GM12875 (cell line): Measurements from ENCODE around the gene USP6NL.

Experiments
- H3K4me3 ChIP-seq: one replicate; pipeline ENCODE4 v1.5.1; 2011; ENCODE audit warnings: low read depth, low read length, control low read depth
- TF ChIP-seq, protein P1 (sequence below): IDR thresholded peaks from 2 replicates; pipeline ENCODE4 v1.5.1; 2011; ENCODE audit warnings: low read depth, mild to moderate bottlenecking, control low read depth, inconsistent platforms, low read length, moderate library complexity, borderline replicate concordance; ENCODE audit not compliant: insufficient read depth

Gene USP6NL

DNA sequence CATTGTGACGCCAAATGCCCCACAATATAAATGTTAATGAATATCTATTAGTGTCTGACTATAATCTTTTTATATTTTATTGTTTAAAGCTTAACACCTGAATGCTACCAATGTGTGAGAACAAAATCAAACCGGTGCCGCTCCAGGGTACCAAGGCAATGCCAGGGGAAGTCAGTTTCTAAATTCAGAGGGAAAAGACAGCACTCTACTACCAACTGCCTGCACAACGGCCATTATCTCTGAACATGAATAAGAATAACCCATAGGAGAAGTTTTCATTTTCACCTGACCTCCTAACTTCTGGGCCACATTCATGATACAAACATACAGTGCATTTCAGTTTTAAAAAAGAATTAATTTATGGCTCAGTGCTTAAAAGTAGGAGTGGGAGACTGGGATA is 21.7 kb downstream of the USP6NL start:
- no peak overlapping the region for H3K4me3 ChIP-seq

DNA sequence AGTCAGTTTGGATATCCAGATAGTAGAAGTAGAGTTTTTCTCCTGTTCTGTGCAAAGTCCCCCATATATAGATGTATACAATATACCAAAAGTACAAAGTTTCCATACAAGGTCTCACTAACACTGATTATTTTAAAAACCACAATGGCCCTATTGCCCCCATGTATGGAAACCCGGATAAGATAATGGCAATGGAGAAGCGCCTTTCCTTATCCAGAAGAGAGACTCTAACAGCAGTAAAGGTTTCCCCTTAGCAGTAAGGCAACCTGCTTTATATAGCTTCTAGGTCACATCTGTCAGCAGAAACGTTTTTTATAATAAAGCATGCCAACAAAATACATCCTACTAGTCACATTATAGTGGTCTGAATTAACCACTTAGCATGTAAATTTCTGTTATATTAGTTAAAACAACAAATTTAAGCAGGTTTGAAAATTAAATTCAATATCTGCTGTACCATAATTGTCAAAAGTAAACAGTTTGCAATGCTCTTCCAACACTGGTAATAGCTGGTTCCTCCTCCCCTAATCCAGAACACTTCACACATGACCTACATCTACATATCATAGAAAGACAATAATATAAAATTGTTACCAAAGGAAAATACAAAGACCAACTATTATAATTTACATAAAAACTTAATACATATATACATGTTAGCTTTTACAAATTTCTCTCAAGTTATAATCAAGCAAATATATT is 22.4 kb downstream of the USP6NL start:
- TF ChIP-seq, protein P1, sequence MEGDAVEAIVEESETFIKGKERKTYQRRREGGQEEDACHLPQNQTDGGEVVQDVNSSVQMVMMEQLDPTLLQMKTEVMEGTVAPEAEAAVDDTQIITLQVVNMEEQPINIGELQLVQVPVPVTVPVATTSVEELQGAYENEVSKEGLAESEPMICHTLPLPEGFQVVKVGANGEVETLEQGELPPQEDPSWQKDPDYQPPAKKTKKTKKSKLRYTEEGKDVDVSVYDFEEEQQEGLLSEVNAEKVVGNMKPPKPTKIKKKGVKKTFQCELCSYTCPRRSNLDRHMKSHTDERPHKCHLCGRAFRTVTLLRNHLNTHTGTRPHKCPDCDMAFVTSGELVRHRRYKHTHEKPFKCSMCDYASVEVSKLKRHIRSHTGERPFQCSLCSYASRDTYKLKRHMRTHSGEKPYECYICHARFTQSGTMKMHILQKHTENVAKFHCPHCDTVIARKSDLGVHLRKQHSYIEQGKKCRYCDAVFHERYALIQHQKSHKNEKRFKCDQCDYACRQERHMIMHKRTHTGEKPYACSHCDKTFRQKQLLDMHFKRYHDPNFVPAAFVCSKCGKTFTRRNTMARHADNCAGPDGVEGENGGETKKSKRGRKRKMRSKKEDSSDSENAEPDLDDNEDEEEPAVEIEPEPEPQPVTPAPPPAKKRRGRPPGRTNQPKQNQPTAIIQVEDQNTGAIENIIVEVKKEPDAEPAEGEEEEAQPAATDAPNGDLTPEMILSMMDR, result no peak

More for the DNA sequence above, 21.7 kb downstream of the USP6NL start:
- TF ChIP-seq, protein P1, result no peak

GRCh38 chr10:11587722-11588259 is 23.7 kb downstream of the USP6NL start:
- H3K4me3 ChIP-seq, result no peak overlapping the region
- TF ChIP-seq, protein P1, result no peak

More for the DNA sequence above, 22.4 kb downstream of the USP6NL start:
- H3K4me3 ChIP-seq, result no peak overlapping the region

DNA sequence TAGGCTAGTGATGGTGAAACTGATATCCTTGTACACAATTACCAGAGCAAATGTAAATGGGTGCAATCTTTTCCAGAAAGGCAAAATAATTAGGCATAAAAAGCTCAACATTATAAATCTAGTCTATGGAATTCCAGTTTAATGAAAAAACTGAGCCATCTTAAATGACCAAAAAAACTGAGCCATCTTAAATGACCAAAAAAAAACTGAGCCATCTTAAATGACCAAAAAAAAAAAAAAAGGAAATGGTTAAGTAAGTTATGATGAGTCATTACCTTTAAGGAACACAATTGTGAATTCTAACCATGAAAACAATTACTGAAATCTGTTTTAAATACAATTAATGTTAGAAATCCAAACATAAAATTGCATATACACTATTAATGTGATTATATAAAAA is 25.3 kb downstream of the USP6NL start:
- H3K4me3 ChIP-seq, result no peak overlapping the region
- TF ChIP-seq, protein P1, result no peak

- TF ChIP-seq, protein P1, result no peak
- no peak overlapping the region for H3K4me3 ChIP-seq
These were observed 30.2 kb downstream of the USP6NL start for GRCh38 chr10:11581213-11581612.

DNA sequence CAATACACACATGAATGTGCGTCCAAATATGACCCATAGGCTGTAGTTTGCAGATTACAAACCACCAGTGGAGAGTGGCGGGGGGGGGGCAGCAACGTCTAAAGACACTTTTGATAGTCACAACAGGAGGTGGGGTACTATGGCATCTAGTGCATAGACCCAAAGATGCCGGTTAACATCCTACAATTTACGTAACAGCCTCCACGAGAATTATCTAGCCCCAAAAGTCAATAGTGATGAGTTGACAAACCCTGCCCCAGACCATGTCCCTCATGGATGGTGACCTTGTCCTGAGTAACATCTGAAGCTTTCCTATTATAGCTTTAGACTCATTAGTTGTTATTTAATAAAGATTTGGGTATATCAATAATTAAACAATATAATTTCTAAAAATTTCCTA is 31.6 kb downstream of the USP6NL start:
- TF ChIP-seq, protein P1, result no peak
- H3K4me3 ChIP-seq, result no peak overlapping the region

DNA sequence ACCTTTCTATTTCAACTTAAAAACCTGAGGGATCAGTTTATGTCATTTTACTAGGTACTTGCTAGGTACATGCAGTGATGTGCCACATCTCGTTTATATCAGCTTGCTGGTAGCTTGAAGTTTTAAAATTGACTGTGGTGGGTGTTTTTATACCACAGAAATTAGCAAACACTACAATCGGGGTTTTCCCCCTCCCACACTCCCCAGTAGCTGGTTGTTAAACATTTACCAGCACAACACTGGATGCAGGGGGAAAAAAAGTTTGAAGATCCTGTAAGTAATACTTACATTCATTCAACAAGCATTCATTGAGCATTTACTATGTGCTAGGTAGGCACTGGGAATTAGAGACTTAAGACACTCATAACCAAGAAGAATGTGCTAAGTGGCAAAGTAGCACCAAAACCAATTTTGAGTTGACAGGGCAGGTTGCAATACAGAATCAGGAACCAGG is 32.6 kb downstream of the USP6NL start:
- TF ChIP-seq, protein P1, result no peak
- H3K4me3 ChIP-seq, result no peak overlapping the region
